WTC11 (cell line): ENCODE data around the gene PIGK.

ENCODE experiments used
- ESRRA ChIP-seq: sonication (generic); formaldehyde crosslinking; IDR thresholded peaks from 2 replicates; pipeline ENCODE4 v1.8.1; 2022; ENCODE audit warnings: mild to moderate bottlenecking, missing genetic modification reagents, borderline replicate concordance
- ETV6 ChIP-seq: sonication (generic); formaldehyde crosslinking; IDR thresholded peaks from 2 replicates; pipeline ENCODE4 v1.8.1; 2022; ENCODE audit warnings: mild to moderate bottlenecking, missing genetic modification reagents
- GABPB1 ChIP-seq: sonication (generic); formaldehyde crosslinking; IDR thresholded peaks from 2 replicates; pipeline ENCODE4 v1.8.1; 2023; ENCODE audit warnings: mild to moderate bottlenecking, missing genetic modification reagents
- JUN ChIP-seq: sonication (generic); formaldehyde crosslinking; IDR thresholded peaks from 2 replicates; pipeline ENCODE4 v1.8.0; 2023; ENCODE audit warnings: mild to moderate bottlenecking, missing genetic modification reagents
- NR3C1 ChIP-seq: sonication (generic); formaldehyde crosslinking; conservative IDR thresholded peaks from 2 replicates; pipeline ENCODE4 v1.8.1; 2023; ENCODE audit warnings: low read depth, mild to moderate bottlenecking, missing genetic modification reagents
- SMAD4 ChIP-seq: sonication (generic); formaldehyde crosslinking; IDR thresholded peaks from 2 replicates; pipeline ENCODE4 v1.8.0; 2022; ENCODE audit warnings: mild to moderate bottlenecking, missing genetic modification reagents
- TP53 ChIP-seq: sonication (generic); formaldehyde crosslinking; IDR thresholded peaks from 2 replicates; pipeline ENCODE4 v1.8.1; 2023; ENCODE audit warnings: mild to moderate bottlenecking, missing genetic modification reagents
- ZBTB21 ChIP-seq: sonication (generic); formaldehyde crosslinking; IDR thresholded peaks from 2 replicates; pipeline ENCODE4 v1.8.1; 2023; ENCODE audit warnings: mild to moderate bottlenecking, missing genetic modification reagents, borderline replicate concordance
- TF ChIP-seq, protein P1 (sequence below): fragments of 200-600 bp; IDR thresholded peaks from 2 replicates; pipeline ENCODE4 v1.8.0; 2022; ENCODE audit warnings: antibody characterized with exemption
- TF ChIP-seq, protein P2 (sequence below): sonication (generic); formaldehyde crosslinking; IDR thresholded peaks from 2 replicates; pipeline ENCODE4 v1.8.1; 2022; ENCODE audit warnings: missing genetic modification reagents, borderline replicate concordance

DNA sequence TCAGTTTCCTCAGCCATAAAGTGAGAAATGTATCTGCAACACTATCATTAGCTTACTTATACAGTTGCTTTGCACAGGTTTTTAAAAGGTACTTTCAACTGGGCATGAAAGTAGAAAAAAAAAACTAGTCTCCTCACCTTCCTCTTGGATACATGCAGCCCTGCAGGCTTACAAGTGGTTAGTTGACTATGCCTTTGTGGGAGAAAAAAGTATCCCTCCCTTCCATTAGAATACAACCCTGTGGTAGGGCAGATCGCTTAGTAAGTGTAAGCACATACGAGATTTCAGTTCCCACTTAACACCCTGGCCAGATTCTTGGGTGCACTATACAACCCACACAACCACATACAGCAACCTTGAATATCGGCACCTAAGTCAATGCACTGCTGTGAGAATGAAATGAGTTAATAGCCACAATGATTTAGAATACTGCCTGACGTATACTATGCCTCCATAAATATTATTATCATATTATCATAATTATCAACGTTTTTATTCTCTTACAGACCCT, 54.7 kb downstream of the PIGK start:
- TF ChIP-seq NR3C1 (CRISPR knock-in tag) (no peak), TP53 (CRISPR knock-in tag) (no peak), ZBTB21 (CRISPR knock-in tag) (no peak), SMAD4 (CRISPR knock-in tag) (no peak), ESRRA (no peak), ETV6 (CRISPR knock-in tag) (no peak), GABPB1 (CRISPR knock-in tag) (no peak), JUN (CRISPR knock-in tag) (no peak)
- TF ChIP-seq, protein P1, sequence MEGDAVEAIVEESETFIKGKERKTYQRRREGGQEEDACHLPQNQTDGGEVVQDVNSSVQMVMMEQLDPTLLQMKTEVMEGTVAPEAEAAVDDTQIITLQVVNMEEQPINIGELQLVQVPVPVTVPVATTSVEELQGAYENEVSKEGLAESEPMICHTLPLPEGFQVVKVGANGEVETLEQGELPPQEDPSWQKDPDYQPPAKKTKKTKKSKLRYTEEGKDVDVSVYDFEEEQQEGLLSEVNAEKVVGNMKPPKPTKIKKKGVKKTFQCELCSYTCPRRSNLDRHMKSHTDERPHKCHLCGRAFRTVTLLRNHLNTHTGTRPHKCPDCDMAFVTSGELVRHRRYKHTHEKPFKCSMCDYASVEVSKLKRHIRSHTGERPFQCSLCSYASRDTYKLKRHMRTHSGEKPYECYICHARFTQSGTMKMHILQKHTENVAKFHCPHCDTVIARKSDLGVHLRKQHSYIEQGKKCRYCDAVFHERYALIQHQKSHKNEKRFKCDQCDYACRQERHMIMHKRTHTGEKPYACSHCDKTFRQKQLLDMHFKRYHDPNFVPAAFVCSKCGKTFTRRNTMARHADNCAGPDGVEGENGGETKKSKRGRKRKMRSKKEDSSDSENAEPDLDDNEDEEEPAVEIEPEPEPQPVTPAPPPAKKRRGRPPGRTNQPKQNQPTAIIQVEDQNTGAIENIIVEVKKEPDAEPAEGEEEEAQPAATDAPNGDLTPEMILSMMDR = no peak
- TF ChIP-seq, protein P2, sequence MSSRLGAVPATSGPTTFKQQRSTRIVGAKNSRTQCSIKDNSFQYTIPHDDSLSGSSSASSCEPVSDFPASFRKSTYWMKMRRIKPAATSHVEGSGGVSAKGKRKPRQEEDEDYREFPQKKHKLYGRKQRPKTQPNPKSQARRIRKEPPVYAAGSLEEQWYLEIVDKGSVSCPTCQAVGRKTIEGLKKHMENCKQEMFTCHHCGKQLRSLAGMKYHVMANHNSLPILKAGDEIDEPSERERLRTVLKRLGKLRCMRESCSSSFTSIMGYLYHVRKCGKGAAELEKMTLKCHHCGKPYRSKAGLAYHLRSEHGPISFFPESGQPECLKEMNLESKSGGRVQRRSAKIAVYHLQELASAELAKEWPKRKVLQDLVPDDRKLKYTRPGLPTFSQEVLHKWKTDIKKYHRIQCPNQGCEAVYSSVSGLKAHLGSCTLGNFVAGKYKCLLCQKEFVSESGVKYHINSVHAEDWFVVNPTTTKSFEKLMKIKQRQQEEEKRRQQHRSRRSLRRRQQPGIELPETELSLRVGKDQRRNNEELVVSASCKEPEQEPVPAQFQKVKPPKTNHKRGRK (CRISPR knock-in tag) = no peak
